ENCODE results near the gene GPX4. TPM values are rescaled to one million over a fixed set of nuclear protein-coding genes. Genes with fewer than 3 reads are reported as not detected.

Gene GPX4
- total and polyA plus RNA-seq, 10 of the 15 experiments (the other 5 are each of a cell fraction or from before 2014, with no cell fraction given), result 33.3 to 749 (median 297) TPM

GRCh38 chr19:1094655-1094977 lies 9.2 kb upstream of the GPX4 start:
- no peak for DNase-seq (ENCODE audit: low read depth, low spot score)
- intact Hi-C loops (cut with micrococcal nuclease; ENCODE audit: unreplicated experiment) (no loop called here), in situ Hi-C loops (cut with MboI) (no loop called here)
- no peaks in the 10 kb centered on the region for H3K9me3 ChIP-seq (replicated peaks; ENCODE audit: control insufficient read depth, insufficient read depth, low read length)
- H3K4me1 ChIP-seq (ENCODE audit: control insufficient read depth, insufficient read depth, low read length), result peaks cover 15% of the 10 kb centered on the region
- no peaks in the 10 kb centered on the region for H4K20me1 ChIP-seq (ENCODE audit: control insufficient read depth, insufficient read depth)
- H3K4me3 ChIP-seq, result peak overlapping the region; percentile 96
- ATAC-seq, result peak; percentile 5; the same call in 2 of the 3 replicates
- TF ChIP-seq CREM (IDR thresholded peaks at IDR 0.05; ENCODE audit: low read depth) (no peak), SUZ12 (IDR thresholded peaks at IDR 0.05; ENCODE audit: unreplicated experiment) (no peak), ZNF592 (IDR thresholded peaks at IDR 0.05) (no peak), EGR1 (IDR thresholded peaks at IDR 0.05; ENCODE audit: borderline replicate concordance in 1 of 2, low read depth in 2 of 2, low read length in 2 of 2) (no peak), HDAC6 (IDR thresholded peaks at IDR 0.05; ENCODE audit: unreplicated experiment) (no peak), TBL1XR1 (IDR thresholded peaks at IDR 0.05; ENCODE audit: low read depth, low read length) (no peak), SREBF2 (IDR thresholded peaks at IDR 0.05; ENCODE audit: low read length) (no peak), YBX1 (IDR thresholded peaks at IDR 0.05) (no peak), ZBTB40 (IDR thresholded peaks at IDR 0.05; ENCODE audit: borderline replicate concordance) (no peak), PAX5 (IDR thresholded peaks at IDR 0.05; ENCODE audit: borderline replicate concordance, low read depth, low read length) (no peak)
- TF ChIP-seq, protein P1, sequence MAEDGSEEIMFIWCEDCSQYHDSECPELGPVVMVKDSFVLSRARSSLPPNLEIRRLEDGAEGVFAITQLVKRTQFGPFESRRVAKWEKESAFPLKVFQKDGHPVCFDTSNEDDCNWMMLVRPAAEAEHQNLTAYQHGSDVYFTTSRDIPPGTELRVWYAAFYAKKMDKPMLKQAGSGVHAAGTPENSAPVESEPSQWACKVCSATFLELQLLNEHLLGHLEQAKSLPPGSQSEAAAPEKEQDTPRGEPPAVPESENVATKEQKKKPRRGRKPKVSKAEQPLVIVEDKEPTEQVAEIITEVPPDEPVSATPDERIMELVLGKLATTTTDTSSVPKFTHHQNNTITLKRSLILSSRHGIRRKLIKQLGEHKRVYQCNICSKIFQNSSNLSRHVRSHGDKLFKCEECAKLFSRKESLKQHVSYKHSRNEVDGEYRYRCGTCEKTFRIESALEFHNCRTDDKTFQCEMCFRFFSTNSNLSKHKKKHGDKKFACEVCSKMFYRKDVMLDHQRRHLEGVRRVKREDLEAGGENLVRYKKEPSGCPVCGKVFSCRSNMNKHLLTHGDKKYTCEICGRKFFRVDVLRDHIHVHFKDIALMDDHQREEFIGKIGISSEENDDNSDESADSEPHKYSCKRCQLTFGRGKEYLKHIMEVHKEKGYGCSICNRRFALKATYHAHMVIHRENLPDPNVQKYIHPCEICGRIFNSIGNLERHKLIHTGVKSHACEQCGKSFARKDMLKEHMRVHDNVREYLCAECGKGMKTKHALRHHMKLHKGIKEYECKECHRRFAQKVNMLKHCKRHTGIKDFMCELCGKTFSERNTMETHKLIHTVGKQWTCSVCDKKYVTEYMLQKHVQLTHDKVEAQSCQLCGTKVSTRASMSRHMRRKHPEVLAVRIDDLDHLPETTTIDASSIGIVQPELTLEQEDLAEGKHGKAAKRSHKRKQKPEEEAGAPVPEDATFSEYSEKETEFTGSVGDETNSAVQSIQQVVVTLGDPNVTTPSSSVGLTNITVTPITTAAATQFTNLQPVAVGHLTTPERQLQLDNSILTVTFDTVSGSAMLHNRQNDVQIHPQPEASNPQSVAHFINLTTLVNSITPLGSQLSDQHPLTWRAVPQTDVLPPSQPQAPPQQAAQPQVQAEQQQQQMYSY (CRISPR knock-in tag; IDR thresholded peaks at IDR 0.05), result no peak
- 0% methylated on average over 12 of the region's 19 CpGs for WGBS (ENCODE audit: insufficient coverage, insufficient replicate concordance, low lambda C conversion rate, missing lambda C conversion rate)
- peak overlapping the region; percentile 85 for H3K4me2 ChIP-seq (ENCODE audit: control insufficient read depth, insufficient read depth)
- H3K79me2 ChIP-seq (ENCODE audit: control insufficient read depth, insufficient read depth, low read length), result peaks cover 24% of the 10 kb centered on the region
- peak overlapping the region; percentile 73 for H3K27ac ChIP-seq (ENCODE audit: control insufficient read depth, insufficient read depth)
- ChIA-PET SMC1A (ENCODE audit: uncharacterized antibody, unreplicated experiment) (interaction anchor here (0.6 to 1.0 kb wide), 2 partner anchors 8 to 189 kb away, joined by 4 read pairs; no protein-coding TSS in a partner anchor), CTCF (interaction anchor here (0.6 to 1.4 kb wide), 4 partner anchors 14 to 99 kb away, joined by 3 to 6 read pairs (median 3); no protein-coding TSS in a partner anchor), RAD21 (ENCODE audit: unreplicated experiment) (interaction anchor here (0.5 to 1.7 kb wide), 5 partner anchors 13 to 67 kb away, joined by 3 to 6 read pairs (median 3); partner anchors contain the start of gene ARHGAP45), POLR2A (interaction anchor here (0.9 to 3.1 kb wide), 7 partner anchors 9 to 75 kb away, joined by 3 to 25 read pairs (median 6); partner anchors contain the start of gene GPX4)
- peak overlapping the region; percentile 87 for H3K9ac ChIP-seq (ENCODE audit: control insufficient read depth, insufficient read depth, low read length)
- no peak for FAIRE-seq
- no peaks in the 10 kb centered on the region for H3K27me3 ChIP-seq (replicated peaks in 1 of 2; ENCODE audit: control insufficient read depth in 2 of 2, insufficient read depth in 2 of 2, low read length in 1 of 2)
- peaks cover 0 to 14% of the 10 kb centered on the region in 2 experiments; a peak in 3 of 4 replicates for H3K36me3 ChIP-seq (ENCODE audit: control insufficient read depth in 2 of 2, insufficient read depth in 2 of 2, low read length in 1 of 2)
- H2AFZ ChIP-seq (ENCODE audit: control insufficient read depth, low read depth, low read length), result no peak overlapping the region
- TSS peak; percentile 77 for BruUV-seq (replicated peaks)
